ENCODE results near the gene TMEM179B.

GRCh38 chr11:62811659-62812058, 24.5 kb downstream of the TMEM179B start:
- TF ChIP-seq ZFX (IDR thresholded peaks at IDR 0.05) (no peak), CTCF (conservative IDR thresholded peaks at IDR 0.05) (no peak)
